ENCODE measurements around the gene PCLO. TPM values are rescaled to one million over a fixed set of nuclear protein-coding genes. Genes with fewer than 3 reads are reported as not detected.

The PCLO gene
- total and polyA plus RNA-seq, 9 of the 15 experiments (the other 6 are each of a cell fraction or from before 2014, with no cell fraction given): under 0.01 to 0.01 TPM; not detected in 7

DNA sequence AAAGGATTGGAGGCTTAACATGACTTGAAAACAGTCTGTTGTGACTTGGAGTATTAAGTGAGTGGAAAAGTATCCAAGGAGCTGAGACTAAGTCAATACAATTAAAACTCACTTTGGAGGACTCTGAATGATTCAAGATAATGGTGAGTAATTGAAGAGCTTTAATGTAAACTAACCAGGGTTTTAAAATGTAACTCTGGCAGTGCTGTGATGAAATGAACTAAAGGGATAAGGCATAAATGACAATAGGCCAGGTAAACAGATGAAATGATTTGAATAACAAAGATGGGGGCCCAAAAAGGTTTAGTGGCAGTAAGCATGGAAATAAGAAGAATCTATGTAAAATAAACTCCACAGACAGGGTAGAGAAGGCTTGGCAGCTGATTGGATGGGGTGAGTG lies 402.6 kb downstream of the PCLO start:
- ChIA-PET POLR2A (no interaction called here), CTCF (ENCODE audit: low intra/inter-chr PET ratio) (no interaction called here)
- Histone ChIP-seq H3K4me1 (replicated peaks in 1 of 2; ENCODE audit: control insufficient read depth in 2 of 2, insufficient read depth in 2 of 2, low read length in 2 of 2) (no peaks in the 10 kb centered on the region), H3K9me3 (replicated peaks; ENCODE audit: control insufficient read depth, insufficient read depth, low read depth, low read length) (peaks cover 5% of the 10 kb centered on the region; the same call in 1 of the 2 replicates), H3K27me3 (ENCODE audit: control insufficient read depth in 2 of 2, insufficient read depth in 2 of 2, low read length in 2 of 2) (no peaks in the 10 kb centered on the region), H3K4me2 (ENCODE audit: insufficient read depth, low read length) (no peak overlapping the region), H2AFZ (ENCODE audit: low read depth, low read length) (no peak overlapping the region), H3K4me3 (no peak overlapping the region), H3K36me3 (ENCODE audit: control insufficient read depth, insufficient read depth, low read length) (no peaks in the 10 kb centered on the region), H3K27ac (ENCODE audit: extremely low read depth, low read depth, low read length) (no peak overlapping the region), H3K79me2 (ENCODE audit: control insufficient read depth, insufficient read depth, low read length) (no peaks in the 10 kb centered on the region), H3K9ac (ENCODE audit: insufficient read depth in 1 of 2, low read depth in 2 of 2, low read length in 2 of 2) (no peak overlapping the region), H3K9me1 (ENCODE audit: control insufficient read depth, insufficient read depth, low read length) (no peaks in the 10 kb centered on the region), H4K20me1 (replicated peaks; ENCODE audit: control insufficient read depth, insufficient read depth, low read length) (no peaks in the 10 kb centered on the region)
- no peak for FAIRE-seq
- no peak for ATAC-seq
- BruUV-seq (replicated peaks): no TSS peak
- no peak for DNase-seq (ENCODE audit: extremely low read depth in 1 of 4, low spot score in 3 of 4)
- in situ Hi-C loops (cut with MboI): no loop called here
- intact Hi-C loops (cut with micrococcal nuclease): no loop called here
- TF ChIP-seq SRSF1 (IDR thresholded peaks at IDR 0.05; ENCODE audit: low read depth, low read length): no peak
- no peak for TF ChIP-seq NONO (IDR thresholded peaks at IDR 0.05; ENCODE audit: low read depth in 2 of 2, low read length in 1 of 2)
- TF ChIP-seq, protein P1, sequence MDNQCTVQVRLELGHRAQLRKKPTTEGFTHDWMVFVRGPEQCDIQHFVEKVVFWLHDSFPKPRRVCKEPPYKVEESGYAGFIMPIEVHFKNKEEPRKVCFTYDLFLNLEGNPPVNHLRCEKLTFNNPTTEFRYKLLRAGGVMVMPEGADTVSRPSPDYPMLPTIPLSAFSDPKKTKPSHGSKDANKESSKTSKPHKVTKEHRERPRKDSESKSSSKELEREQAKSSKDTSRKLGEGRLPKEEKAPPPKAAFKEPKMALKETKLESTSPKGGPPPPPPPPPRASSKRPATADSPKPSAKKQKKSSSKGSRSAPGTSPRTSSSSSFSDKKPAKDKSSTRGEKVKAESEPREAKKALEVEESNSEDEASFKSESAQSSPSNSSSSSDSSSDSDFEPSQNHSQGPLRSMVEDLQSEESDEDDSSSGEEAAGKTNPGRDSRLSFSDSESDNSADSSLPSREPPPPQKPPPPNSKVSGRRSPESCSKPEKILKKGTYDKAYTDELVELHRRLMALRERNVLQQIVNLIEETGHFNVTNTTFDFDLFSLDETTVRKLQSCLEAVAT (IDR thresholded peaks at IDR 0.05): no peak
- TF ChIP-seq, protein P2, sequence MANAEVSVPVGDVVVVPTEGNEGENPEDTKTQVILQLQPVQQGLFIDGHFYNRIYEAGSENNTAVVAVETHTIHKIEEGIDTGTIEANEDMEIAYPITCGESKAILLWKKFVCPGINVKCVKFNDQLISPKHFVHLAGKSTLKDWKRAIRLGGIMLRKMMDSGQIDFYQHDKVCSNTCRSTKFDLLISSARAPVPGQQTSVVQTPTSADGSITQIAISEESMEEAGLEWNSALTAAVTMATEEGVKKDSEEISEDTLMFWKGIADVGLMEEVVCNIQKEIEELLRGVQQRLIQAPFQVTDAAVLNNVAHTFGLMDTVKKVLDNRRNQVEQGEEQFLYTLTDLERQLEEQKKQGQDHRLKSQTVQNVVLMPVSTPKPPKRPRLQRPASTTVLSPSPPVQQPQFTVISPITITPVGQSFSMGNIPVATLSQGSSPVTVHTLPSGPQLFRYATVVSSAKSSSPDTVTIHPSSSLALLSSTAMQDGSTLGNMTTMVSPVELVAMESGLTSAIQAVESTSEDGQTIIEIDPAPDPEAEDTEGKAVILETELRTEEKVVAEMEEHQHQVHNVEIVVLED (CRISPR knock-in tag; IDR thresholded peaks at IDR 0.05): no peak
- TF ChIP-seq ELF1 (tag; IDR thresholded peaks at IDR 0.05): no peak
- TF ChIP-seq NELFE (IDR thresholded peaks at IDR 0.05; ENCODE audit: insufficient read depth, insufficient read length): no peak
- TF ChIP-seq ATF6 (CRISPR knock-in tag; IDR thresholded peaks at IDR 0.05): no peak
- TF ChIP-seq ZNF696 (CRISPR knock-in tag; conservative IDR thresholded peaks at IDR 0.05): no peak
- TF ChIP-seq, protein P3, sequence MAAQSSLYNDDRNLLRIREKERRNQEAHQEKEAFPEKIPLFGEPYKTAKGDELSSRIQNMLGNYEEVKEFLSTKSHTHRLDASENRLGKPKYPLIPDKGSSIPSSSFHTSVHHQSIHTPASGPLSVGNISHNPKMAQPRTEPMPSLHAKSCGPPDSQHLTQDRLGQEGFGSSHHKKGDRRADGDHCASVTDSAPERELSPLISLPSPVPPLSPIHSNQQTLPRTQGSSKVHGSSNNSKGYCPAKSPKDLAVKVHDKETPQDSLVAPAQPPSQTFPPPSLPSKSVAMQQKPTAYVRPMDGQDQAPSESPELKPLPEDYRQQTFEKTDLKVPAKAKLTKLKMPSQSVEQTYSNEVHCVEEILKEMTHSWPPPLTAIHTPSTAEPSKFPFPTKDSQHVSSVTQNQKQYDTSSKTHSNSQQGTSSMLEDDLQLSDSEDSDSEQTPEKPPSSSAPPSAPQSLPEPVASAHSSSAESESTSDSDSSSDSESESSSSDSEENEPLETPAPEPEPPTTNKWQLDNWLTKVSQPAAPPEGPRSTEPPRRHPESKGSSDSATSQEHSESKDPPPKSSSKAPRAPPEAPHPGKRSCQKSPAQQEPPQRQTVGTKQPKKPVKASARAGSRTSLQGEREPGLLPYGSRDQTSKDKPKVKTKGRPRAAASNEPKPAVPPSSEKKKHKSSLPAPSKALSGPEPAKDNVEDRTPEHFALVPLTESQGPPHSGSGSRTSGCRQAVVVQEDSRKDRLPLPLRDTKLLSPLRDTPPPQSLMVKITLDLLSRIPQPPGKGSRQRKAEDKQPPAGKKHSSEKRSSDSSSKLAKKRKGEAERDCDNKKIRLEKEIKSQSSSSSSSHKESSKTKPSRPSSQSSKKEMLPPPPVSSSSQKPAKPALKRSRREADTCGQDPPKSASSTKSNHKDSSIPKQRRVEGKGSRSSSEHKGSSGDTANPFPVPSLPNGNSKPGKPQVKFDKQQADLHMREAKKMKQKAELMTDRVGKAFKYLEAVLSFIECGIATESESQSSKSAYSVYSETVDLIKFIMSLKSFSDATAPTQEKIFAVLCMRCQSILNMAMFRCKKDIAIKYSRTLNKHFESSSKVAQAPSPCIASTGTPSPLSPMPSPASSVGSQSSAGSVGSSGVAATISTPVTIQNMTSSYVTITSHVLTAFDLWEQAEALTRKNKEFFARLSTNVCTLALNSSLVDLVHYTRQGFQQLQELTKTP (IDR thresholded peaks at IDR 0.05; ENCODE audit: low read depth in 1 of 2, partially characterized antibody in 2 of 2): no peak
- TF ChIP-seq POLR2AphosphoS2 (IDR thresholded peaks at IDR 0.05; ENCODE audit: low read length): no peak
- no peak for TF ChIP-seq THRAP3 (IDR thresholded peaks at IDR 0.05; ENCODE audit: borderline replicate concordance)
- TF ChIP-seq NR3C1 (CRISPR knock-in tag; IDR thresholded peaks at IDR 0.05): no peak
- no peak for TF ChIP-seq RAD51 (IDR thresholded peaks at IDR 0.05; ENCODE audit: borderline replicate concordance, low read depth)
